Nephron progenitor cell (in vitro differentiated cells): Measurements from ENCODE around the gene GNAL.
A peak's percentile ranks its signal among the peaks of the same experiment; 100 is the strongest.
"Not testable (repeated sequence)": the region's sequence is repeated elsewhere in the genome, so short reads cannot be mapped to it uniquely, and the experiment has no call there.

Experiments used
- DNase-seq: peaks from one replicate; pipeline ENCODE4 v3.0.0; 2021
- H3K27ac Mint-ChIP-seq: 2 replicates; pipeline ENCODE4 v1.8.0; 2021; ENCODE audit warnings: mild to moderate bottlenecking, moderate library complexity, mixed read lengths
- H3K27me3 Mint-ChIP-seq: 2 replicates; pipeline ENCODE4 v1.8.0; 2021; ENCODE audit warnings: mild to moderate bottlenecking, low read depth, mixed read lengths; ENCODE audit not compliant: poor library complexity
- H3K36me3 Mint-ChIP-seq: 2 replicates; pipeline ENCODE4 v1.8.0; 2021; ENCODE audit warnings: low read depth, mixed read lengths
- H3K4me1 Mint-ChIP-seq: 2 replicates; pipeline ENCODE4 v1.8.0; 2021; ENCODE audit warnings: mixed read lengths
- H3K4me3 Mint-ChIP-seq: 2 replicates; pipeline ENCODE4 v1.8.0; 2021; ENCODE audit warnings: mild to moderate bottlenecking, moderate library complexity, mixed read lengths
- H3K9me3 Mint-ChIP-seq: 2 replicates; pipeline ENCODE4 v1.8.0; 2021; ENCODE audit warnings: mild to moderate bottlenecking, moderate library complexity, mixed read lengths
- TF ChIP-seq, protein P1 (sequence below): fragments of 200-600 bp; sonication (generic); IDR thresholded peaks from 2 replicates; pipeline ENCODE4 v1.5.0; 2021; ENCODE audit warnings: antibody characterized with exemption

Gene GNAL

DNA sequence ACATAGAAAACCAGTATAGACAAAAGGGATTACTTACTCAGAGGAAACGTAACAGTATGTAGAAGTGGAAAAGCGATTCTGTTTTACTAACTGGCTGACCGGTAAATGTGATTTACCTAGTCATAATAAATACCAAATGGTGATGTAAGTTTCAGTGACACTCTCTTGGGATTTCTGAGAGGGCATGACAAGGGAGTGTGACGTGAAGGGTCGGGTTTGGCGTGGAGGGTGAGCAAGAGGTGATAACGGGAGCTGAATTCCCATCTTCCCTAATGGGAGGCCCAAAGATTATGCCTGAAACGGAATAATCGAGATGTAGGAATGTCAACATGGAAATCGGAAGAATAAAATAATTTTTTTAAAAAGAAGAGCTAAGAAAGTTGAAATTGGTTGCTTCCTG, 12.7 kb upstream of the GNAL start:
- no peak for DNase-seq
- no peaks in the 10 kb centered on the region for H3K36me3 Mint-ChIP-seq
- no peak overlapping the region for H3K27ac Mint-ChIP-seq
- peaks cover 11% of the 10 kb centered on the region for H3K27me3 Mint-ChIP-seq
- H3K9me3 Mint-ChIP-seq: no peaks in the 10 kb centered on the region
- TF ChIP-seq, protein P1, sequence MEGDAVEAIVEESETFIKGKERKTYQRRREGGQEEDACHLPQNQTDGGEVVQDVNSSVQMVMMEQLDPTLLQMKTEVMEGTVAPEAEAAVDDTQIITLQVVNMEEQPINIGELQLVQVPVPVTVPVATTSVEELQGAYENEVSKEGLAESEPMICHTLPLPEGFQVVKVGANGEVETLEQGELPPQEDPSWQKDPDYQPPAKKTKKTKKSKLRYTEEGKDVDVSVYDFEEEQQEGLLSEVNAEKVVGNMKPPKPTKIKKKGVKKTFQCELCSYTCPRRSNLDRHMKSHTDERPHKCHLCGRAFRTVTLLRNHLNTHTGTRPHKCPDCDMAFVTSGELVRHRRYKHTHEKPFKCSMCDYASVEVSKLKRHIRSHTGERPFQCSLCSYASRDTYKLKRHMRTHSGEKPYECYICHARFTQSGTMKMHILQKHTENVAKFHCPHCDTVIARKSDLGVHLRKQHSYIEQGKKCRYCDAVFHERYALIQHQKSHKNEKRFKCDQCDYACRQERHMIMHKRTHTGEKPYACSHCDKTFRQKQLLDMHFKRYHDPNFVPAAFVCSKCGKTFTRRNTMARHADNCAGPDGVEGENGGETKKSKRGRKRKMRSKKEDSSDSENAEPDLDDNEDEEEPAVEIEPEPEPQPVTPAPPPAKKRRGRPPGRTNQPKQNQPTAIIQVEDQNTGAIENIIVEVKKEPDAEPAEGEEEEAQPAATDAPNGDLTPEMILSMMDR: no peak
- H3K4me3 Mint-ChIP-seq: no peak overlapping the region
- peaks cover 28% of the 10 kb centered on the region for H3K4me1 Mint-ChIP-seq

DNA sequence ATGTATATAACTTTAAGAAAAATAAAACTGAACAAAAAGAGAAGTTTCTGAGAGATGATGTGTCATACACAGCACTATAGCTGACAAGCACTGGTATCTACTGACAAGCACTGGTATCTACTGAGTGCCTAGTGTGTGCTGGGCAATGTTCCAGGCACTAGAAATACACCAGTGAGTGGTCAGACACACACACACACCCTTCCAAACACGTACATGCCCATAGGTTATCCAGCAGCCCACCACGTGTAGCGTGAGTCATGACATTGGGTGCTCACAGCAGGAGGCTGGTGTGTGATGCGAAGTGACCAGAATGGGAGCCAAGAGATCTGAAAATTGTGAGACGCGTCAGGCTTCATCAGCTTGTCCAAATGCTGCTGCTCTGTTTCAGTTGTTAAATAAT, 12.2 kb upstream of the GNAL start:
- no peaks in the 10 kb centered on the region for H3K36me3 Mint-ChIP-seq
- H3K4me3 Mint-ChIP-seq: no peak overlapping the region
- peaks cover 9% of the 10 kb centered on the region for H3K27me3 Mint-ChIP-seq
- no peak overlapping the region for H3K27ac Mint-ChIP-seq
- TF ChIP-seq, protein P1: no peak
- no peak for DNase-seq
- H3K9me3 Mint-ChIP-seq: no peaks in the 10 kb centered on the region
- H3K4me1 Mint-ChIP-seq: peaks cover 28% of the 10 kb centered on the region

DNA sequence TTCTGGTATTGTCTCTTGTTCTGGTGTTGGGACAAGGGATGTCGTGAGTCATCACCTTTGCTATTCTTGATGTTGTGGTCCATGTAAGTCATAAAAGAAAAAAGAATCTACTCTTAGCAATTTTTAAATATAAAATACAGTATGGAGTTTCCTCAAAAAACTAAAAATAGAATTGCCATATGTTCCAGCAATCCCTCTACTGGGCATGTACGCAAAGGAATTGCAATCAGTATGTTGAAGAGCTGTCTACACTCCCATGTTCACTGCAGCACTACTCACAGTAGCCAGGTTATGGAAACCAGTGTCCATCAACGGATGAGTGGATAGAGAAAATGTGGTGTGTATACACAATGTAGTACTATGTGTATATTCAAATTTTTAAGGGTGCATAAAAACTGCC, 10.9 kb upstream of the GNAL start:
- H3K27ac Mint-ChIP-seq: no peak overlapping the region
- H3K36me3 Mint-ChIP-seq: no peaks in the 10 kb centered on the region
- no peak overlapping the region for H3K4me3 Mint-ChIP-seq
- DNase-seq: no peak
- H3K9me3 Mint-ChIP-seq: no peaks in the 10 kb centered on the region
- TF ChIP-seq, protein P1: no peak
- peaks cover 5% of the 10 kb centered on the region for H3K27me3 Mint-ChIP-seq
- H3K4me1 Mint-ChIP-seq: peaks cover 25% of the 10 kb centered on the region

DNA sequence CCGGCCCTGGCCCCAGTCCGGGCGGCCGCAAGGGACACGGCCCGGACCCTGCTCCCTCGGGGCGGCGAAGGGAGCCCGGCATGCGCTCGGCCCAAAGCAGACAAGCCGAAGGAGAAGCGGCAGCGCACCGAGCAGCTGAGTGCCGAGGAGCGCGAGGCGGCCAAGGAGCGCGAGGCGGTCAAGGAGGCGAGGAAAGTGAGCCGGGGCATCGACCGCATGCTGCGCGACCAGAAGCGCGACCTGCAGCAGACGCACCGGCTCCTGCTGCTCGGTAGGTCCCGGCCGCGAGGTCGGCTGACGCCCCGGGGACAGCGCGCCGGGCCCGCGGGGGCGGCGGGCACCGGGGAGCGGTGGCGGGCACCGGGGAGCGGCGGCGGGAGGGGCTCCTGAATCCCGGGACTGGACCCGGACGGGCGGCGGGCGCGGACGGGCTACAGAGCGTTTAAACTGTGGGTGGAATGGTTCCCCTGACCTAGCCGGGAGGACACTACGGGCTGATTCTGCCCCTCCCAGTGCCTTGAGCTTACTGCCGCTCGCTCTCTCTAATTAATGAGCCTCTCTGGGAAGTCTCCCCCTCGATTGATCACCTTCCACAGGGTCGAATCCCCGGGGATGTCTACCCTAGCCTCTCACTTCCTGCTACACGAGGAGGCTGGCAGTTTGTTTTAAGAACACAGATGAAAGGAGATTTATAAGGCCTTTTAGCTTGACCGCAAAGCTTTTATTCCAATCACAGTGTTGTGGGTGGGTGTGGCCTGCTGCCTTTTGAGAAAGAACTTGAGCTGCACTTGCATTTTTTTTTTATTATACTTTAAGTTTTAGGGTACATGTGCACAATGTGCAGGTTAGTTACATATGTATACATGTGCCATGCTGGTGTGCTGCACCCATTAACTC, 853 bp downstream of the GNAL start:
- TF ChIP-seq, protein P1: no peak
- peaks cover 26% of the 10 kb centered on the region for H3K4me1 Mint-ChIP-seq
- H3K36me3 Mint-ChIP-seq: peaks cover 6% of the 10 kb centered on the region
- peak; percentile 72 for DNase-seq
- H3K9me3 Mint-ChIP-seq: peaks cover 6% of the 10 kb centered on the region
- H3K27ac Mint-ChIP-seq: peak overlapping the region; percentile 94
- H3K4me3 Mint-ChIP-seq: peak overlapping the region; percentile 90
- H3K27me3 Mint-ChIP-seq: peaks cover 15% of the 10 kb centered on the region

DNA sequence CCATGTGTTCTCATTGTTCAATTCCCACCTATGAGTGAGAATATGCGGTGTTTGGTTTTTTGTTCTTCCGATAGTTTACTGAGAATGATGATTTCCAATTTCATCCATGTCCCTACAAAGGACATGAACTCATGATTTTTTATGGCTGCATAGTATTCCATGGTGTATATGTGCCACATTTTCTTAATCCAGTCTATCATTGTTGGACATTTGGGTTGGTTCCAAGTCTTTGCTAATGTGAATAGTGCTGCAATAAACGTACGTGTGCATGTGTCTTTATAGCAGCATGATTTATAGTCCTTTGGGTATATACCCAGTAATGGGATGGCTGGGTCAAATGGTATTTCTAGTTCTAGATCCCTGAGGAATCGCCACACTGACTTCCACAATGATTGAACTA, 1.6 kb downstream of the GNAL start:
- H3K9me3 Mint-ChIP-seq, H3K36me3 Mint-ChIP-seq, DNase-seq, H3K27ac Mint-ChIP-seq: not testable (repeated sequence)
- peaks cover 15% of the 10 kb centered on the region for H3K27me3 Mint-ChIP-seq
- H3K4me3 Mint-ChIP-seq: peak overlapping the region; percentile 60
- H3K4me1 Mint-ChIP-seq: peaks cover 33% of the 10 kb centered on the region

DNA sequence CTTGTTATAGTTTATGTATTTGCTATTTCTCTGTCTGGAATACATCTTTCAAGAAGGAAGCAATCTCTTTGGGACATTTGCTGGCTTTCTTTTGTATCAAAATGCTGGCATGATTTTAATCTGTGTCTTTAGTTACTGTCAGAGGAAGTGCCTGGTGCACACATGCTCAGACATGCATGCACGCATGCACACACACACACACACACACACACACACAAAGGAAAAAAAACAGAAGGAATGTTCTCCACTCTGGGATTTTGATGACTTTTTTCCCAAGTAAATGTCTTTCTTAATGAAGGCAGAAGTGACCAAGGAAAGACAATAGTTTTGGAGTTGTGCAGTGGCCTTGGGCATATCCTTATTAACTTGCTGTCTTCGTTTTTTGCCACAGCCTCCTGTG, 6.7 kb downstream of the GNAL start:
- H3K4me1 Mint-ChIP-seq: peaks cover 52% of the 10 kb centered on the region
- no peak overlapping the region for H3K4me3 Mint-ChIP-seq
- no peak for DNase-seq
- H3K36me3 Mint-ChIP-seq: peaks cover 19% of the 10 kb centered on the region
- H3K27me3 Mint-ChIP-seq: peaks cover 4% of the 10 kb centered on the region
- no peaks in the 10 kb centered on the region for H3K9me3 Mint-ChIP-seq
- TF ChIP-seq, protein P1: no peak
- no peak overlapping the region for H3K27ac Mint-ChIP-seq
